ENCODE measurements around the gene ZBTB22.

DNA sequence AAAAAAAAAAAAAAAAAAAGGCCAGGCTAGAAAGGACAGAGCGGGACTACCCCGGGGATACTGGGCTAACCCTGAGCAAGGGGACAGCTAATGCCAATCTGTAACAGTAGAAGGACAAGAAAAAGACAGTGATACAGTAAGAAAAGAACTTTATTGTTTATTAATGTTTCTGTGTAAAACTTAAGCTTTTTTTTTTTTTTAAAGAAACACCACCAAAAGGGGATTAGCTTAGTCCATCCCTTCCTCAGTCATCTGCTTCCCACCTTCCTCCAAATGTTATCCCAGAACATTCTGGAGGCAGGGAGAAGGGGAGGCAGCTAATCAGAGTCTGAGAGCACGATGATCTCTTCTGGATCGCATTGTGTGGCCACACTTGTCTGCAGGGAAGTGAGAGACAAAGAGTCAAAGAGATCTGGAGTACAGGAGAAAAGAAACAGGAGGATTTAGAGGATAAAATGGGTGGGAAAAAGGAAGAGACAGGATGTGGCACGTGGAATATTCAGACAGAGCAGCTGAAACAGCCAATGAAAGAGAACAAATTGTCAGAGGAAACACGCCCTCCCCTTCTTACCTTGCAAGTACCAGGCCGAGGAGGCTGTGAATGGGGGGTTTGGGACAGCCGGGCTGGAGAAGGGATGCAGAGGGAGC lies 1.0 kb upstream of the ZBTB22 start:
- TF ChIP-seq, protein P1, sequence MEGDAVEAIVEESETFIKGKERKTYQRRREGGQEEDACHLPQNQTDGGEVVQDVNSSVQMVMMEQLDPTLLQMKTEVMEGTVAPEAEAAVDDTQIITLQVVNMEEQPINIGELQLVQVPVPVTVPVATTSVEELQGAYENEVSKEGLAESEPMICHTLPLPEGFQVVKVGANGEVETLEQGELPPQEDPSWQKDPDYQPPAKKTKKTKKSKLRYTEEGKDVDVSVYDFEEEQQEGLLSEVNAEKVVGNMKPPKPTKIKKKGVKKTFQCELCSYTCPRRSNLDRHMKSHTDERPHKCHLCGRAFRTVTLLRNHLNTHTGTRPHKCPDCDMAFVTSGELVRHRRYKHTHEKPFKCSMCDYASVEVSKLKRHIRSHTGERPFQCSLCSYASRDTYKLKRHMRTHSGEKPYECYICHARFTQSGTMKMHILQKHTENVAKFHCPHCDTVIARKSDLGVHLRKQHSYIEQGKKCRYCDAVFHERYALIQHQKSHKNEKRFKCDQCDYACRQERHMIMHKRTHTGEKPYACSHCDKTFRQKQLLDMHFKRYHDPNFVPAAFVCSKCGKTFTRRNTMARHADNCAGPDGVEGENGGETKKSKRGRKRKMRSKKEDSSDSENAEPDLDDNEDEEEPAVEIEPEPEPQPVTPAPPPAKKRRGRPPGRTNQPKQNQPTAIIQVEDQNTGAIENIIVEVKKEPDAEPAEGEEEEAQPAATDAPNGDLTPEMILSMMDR (IDR thresholded peaks at IDR 0.05): no peak
- no peak for TF ChIP-seq POLR2A (IDR thresholded peaks at IDR 0.05)
